Measurements from ENCODE around the gene SLF2.

SLF2 gene

DNA sequence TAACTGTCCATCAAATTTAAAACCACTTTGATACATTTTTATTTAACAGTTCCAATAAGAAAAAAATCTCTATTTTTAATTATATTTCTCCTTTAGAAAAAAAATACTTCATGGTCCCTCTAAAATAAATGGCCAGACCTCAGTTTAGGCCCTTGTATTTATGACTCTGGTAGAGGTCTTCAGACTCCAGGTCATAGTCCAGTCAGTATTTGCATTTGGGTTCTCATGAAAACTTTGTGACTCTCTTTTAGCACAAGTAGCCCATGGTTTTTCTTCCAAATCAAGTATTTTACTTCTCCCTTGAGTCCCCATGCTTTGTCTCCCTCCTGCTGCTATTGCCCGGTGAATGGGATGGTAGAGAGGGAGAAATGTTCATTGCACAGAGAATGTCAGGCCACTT lies 51.1 kb downstream of the SLF2 start:
- H3K4me1 ChIP-seq (ENCODE audit: insufficient read depth, poor library complexity, severe bottlenecking) = peaks cover 2% of the 10 kb centered on the region
- no peak overlapping the region for H3K4me3 ChIP-seq (ENCODE audit: severe bottlenecking)
- TF ChIP-seq, protein P1, sequence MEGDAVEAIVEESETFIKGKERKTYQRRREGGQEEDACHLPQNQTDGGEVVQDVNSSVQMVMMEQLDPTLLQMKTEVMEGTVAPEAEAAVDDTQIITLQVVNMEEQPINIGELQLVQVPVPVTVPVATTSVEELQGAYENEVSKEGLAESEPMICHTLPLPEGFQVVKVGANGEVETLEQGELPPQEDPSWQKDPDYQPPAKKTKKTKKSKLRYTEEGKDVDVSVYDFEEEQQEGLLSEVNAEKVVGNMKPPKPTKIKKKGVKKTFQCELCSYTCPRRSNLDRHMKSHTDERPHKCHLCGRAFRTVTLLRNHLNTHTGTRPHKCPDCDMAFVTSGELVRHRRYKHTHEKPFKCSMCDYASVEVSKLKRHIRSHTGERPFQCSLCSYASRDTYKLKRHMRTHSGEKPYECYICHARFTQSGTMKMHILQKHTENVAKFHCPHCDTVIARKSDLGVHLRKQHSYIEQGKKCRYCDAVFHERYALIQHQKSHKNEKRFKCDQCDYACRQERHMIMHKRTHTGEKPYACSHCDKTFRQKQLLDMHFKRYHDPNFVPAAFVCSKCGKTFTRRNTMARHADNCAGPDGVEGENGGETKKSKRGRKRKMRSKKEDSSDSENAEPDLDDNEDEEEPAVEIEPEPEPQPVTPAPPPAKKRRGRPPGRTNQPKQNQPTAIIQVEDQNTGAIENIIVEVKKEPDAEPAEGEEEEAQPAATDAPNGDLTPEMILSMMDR (IDR thresholded peaks at IDR 0.05; ENCODE audit: poor library complexity, severe bottlenecking) = no peak
- H3K9me3 ChIP-seq (ENCODE audit: severe bottlenecking) = no peaks in the 10 kb centered on the region
- peaks cover 51% of the 10 kb centered on the region for H3K36me3 ChIP-seq (ENCODE audit: low read depth)
- DNase-seq (ENCODE audit: low spot score) = no peak
- no peak for ATAC-seq (ENCODE audit: low read depth)
- H3K27me3 ChIP-seq (ENCODE audit: insufficient read depth, poor library complexity, severe bottlenecking) = no peaks in the 10 kb centered on the region
- no peak overlapping the region for H3K27ac ChIP-seq (ENCODE audit: poor library complexity, severe bottlenecking)

DNA sequence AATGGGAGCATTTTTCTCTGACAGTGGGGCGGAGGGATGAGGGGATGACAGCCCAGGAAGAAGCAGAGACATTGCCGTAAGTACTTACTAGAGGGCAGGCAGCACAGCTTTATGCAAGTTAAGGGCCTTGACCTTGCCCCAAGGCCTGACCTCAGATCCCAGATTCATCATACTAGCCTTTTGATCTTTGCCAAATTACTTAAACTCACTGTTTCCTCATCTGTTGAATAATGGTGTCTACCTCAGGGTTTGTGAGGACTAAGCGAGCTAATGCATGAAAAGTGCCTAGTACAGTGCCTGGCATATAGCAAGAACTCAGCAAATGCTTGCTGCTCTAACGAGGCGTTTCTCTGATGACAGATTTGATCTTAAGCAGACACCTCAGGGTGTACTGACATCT lies 53.1 kb downstream of the SLF2 start:
- no peak for ATAC-seq (ENCODE audit: low read depth)
- H3K36me3 ChIP-seq (ENCODE audit: low read depth) = peaks cover 33% of the 10 kb centered on the region
- TF ChIP-seq, protein P1 (IDR thresholded peaks at IDR 0.05; ENCODE audit: poor library complexity, severe bottlenecking) = no peak

DNA sequence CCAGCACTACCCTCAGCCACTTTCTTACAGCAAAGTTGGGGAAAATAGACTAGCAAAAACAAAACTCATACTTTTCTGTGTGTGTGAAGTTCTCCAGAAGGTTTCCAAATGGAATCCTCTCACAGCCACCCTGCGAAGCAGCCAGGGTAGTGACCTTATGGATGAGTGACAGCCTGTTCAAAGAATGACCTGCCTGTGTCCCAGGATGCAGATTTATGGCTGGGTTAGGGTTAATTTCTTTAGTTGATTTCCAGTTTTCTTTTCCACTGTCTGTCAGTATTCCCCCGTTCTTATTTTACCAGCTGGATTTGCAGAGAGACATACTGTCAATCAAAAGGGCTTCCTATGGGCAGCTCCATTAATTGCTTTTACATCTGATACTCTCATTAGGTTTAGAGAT lies 54.1 kb downstream of the SLF2 start:
- Histone ChIP-seq H3K36me3 (ENCODE audit: low read depth) (peaks cover 24% of the 10 kb centered on the region), H3K9me3 (ENCODE audit: severe bottlenecking) (no peaks in the 10 kb centered on the region), H3K4me3 (ENCODE audit: severe bottlenecking) (no peak overlapping the region), H3K27ac (ENCODE audit: poor library complexity, severe bottlenecking) (no peak overlapping the region), H3K27me3 (ENCODE audit: insufficient read depth, poor library complexity, severe bottlenecking) (no peaks in the 10 kb centered on the region), H3K4me1 (ENCODE audit: insufficient read depth, poor library complexity, severe bottlenecking) (peaks cover 3% of the 10 kb centered on the region)
- TF ChIP-seq, protein P1 (IDR thresholded peaks at IDR 0.05; ENCODE audit: poor library complexity, severe bottlenecking) = no peak
- ATAC-seq (ENCODE audit: low read depth) (no peak), DNase-seq (ENCODE audit: low spot score) (no peak)

More for the DNA sequence above, 53.1 kb downstream of the SLF2 start:
- H3K27me3 ChIP-seq (ENCODE audit: insufficient read depth, poor library complexity, severe bottlenecking) = no peaks in the 10 kb centered on the region
- no peaks in the 10 kb centered on the region for H3K9me3 ChIP-seq (ENCODE audit: severe bottlenecking)
- no peak overlapping the region for H3K4me3 ChIP-seq (ENCODE audit: severe bottlenecking)
- H3K4me1 ChIP-seq (ENCODE audit: insufficient read depth, poor library complexity, severe bottlenecking) = peaks cover 3% of the 10 kb centered on the region
- no peak for DNase-seq (ENCODE audit: low spot score)
- H3K27ac ChIP-seq (ENCODE audit: poor library complexity, severe bottlenecking) = no peak overlapping the region

DNA sequence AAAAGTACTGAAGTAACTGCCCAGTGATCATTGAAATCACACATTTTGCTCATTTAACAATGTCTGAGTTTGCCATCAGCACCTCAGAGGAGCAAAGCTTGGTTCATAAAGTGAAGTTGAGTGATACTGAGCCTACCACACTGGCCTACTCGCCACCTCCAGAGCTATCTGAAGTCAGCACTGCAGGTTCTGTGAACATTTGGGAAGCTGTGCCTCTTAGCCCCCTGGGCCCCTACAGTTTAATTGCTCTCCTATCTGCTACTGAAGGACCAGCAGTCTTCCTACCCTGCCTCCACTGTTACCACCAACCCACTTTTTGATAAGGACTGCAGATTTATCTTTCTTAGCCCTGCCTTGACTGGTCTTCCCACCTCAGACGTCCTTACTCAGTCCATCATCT lies 54.6 kb downstream of the SLF2 start:
- no peaks in the 10 kb centered on the region for H3K9me3 ChIP-seq (ENCODE audit: severe bottlenecking)
- H3K4me3 ChIP-seq (ENCODE audit: severe bottlenecking) = no peak overlapping the region
- peaks cover 20% of the 10 kb centered on the region for H3K36me3 ChIP-seq (ENCODE audit: low read depth)
- peaks cover 3% of the 10 kb centered on the region for H3K4me1 ChIP-seq (ENCODE audit: insufficient read depth, poor library complexity, severe bottlenecking)
- ATAC-seq (ENCODE audit: low read depth) = no peak
- no peak for DNase-seq (ENCODE audit: low spot score)
- H3K27me3 ChIP-seq (ENCODE audit: insufficient read depth, poor library complexity, severe bottlenecking) = no peaks in the 10 kb centered on the region
- TF ChIP-seq, protein P1 (IDR thresholded peaks at IDR 0.05; ENCODE audit: poor library complexity, severe bottlenecking) = no peak
- no peak overlapping the region for H3K27ac ChIP-seq (ENCODE audit: poor library complexity, severe bottlenecking)

DNA sequence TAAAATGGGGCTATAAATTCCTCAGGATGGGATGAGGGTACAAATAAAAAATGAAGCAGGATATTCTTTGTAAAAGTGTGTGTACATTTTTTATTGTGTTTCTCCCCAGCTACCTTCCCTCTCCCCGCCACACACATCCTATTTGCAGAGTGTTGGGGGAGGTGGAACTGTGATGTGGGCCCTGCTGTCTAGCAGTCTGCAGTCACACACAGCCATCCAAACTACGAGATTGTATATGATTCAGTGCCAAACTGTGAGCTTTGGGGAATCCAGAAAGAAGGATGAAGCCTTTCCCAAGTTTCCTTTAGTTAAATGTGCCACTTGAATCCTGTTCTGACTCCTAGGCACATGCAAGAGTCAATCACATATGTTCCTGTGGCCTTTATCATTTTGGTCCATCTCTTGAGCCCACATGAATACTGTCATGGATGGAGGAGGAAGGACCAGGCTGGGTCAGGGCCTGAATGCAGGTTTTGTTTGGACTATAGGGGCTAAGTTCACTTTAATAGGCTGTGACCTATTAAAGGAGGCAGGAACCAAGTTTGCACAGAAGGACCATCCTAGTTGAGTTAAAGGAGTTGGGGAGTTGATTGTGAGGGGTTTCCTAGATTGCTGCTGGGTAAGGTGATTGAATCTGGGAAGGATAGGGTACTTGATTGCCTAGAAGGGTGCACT lies 55.4 kb downstream of the SLF2 start:
- Histone ChIP-seq H3K9me3 (ENCODE audit: severe bottlenecking) (no peaks in the 10 kb centered on the region), H3K4me3 (ENCODE audit: severe bottlenecking) (no peak overlapping the region), H3K27me3 (ENCODE audit: insufficient read depth, poor library complexity, severe bottlenecking) (no peaks in the 10 kb centered on the region), H3K4me1 (ENCODE audit: insufficient read depth, poor library complexity, severe bottlenecking) (peaks cover 3% of the 10 kb centered on the region), H3K27ac (ENCODE audit: poor library complexity, severe bottlenecking) (no peak overlapping the region), H3K36me3 (ENCODE audit: low read depth) (peaks cover 11% of the 10 kb centered on the region; the same call in 1 of the 2 replicates)
- TF ChIP-seq, protein P1 (IDR thresholded peaks at IDR 0.05; ENCODE audit: poor library complexity, severe bottlenecking) = no peak
- ATAC-seq (ENCODE audit: low read depth) = no peak
- DNase-seq (ENCODE audit: low spot score) = no peak

All from RWPE2 (cell line).